Stimulated activated memory B cell treated with anti-CD40 and anti-IgM and Interleukin-4, amounts not matched to agents 10 μg/mL and 1 μg/mL and 100 μg/mL, for 72 hours (primary cell): ENCODE results near the gene FRY.

Experiments used
- ATAC-seq: fragments of 150-1000 bp; cut with Tn5 transposase; 2 replicates; pipeline ENCODE4 v1.10.0; 2021
- H3K27ac Mint-ChIP-seq: one replicate; pipeline ENCODE4 v1.8.0; 2022; ENCODE audit warnings: mild to moderate bottlenecking, mixed read lengths
- H3K27me3 Mint-ChIP-seq: one replicate; pipeline ENCODE4 v1.8.0; 2022; ENCODE audit warnings: mixed read lengths
- H3K36me3 Mint-ChIP-seq: one replicate; pipeline ENCODE4 v1.8.0; 2022; ENCODE audit warnings: mixed read lengths
- H3K4me1 Mint-ChIP-seq: one replicate; pipeline ENCODE4 v1.8.0; 2022; ENCODE audit warnings: mixed read lengths
- H3K4me3 Mint-ChIP-seq: one replicate; pipeline ENCODE4 v1.8.0; 2022; ENCODE audit warnings: mild to moderate bottlenecking, moderate library complexity, mixed read lengths
- H3K9me3 Mint-ChIP-seq: one replicate; pipeline ENCODE4 v1.8.0; 2022; ENCODE audit warnings: mixed read lengths

Gene FRY

DNA sequence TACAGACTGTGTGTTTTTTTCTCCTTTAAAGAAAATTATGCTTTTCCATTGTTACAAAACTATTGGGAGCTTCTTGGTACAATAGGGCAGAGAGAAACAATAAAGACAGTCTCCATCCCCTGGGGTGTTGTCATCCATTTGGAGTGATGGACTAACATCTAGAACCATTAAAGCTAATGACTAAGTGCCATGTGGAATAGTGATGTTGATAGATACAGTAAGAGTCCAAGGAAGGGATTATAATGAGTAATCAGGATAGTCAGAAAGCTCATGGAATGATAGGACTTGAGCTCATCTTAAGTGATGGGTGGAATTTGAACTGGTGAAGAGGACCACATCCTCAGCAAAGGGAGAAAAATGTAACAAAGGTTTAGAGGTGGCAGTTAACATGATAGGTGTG lies 24.1 kb upstream of the FRY start:
- Mint-ChIP-seq H3K4me3 (no peak overlapping the region), H3K27ac (no peak overlapping the region)

DNA sequence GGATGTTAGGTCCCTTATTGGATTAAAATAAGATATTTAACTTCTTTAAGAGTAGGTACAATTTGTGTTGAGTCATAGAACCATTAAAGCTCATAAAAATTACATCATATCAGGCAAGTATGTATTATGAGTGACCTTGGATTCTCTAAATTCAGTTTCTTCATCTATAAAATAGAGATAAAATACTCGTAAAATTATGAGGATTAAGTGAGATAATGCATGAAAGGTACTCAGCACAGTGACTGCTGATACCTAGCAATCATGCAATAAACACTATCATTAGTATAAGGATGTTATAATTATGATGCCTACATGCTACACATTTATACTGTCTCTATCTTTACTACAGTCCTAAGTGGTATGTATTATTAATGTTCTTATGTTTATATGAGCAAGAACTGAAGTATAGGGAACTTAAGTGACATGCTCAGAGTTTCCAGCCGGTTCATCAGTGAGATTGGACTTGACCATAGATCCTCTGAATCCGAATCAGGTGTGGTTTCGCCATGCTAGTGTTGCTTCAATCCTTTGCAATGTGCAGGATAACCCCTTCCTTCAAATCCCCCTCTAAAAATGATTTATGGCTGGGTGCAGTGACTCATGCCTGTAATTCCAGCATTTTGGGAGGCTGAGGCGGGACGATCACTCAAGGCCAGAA lies 22.9 kb upstream of the FRY start:
- Mint-ChIP-seq H3K27me3 (no peaks in the 10 kb centered on the region), H3K27ac (no peak overlapping the region), H3K4me3 (no peak overlapping the region), H3K9me3 (no peaks in the 10 kb centered on the region), H3K36me3 (no peaks in the 10 kb centered on the region), H3K4me1 (no peaks in the 10 kb centered on the region)
- ATAC-seq, result no peak

More for the DNA sequence above, 24.1 kb upstream of the FRY start:
- H3K27me3 Mint-ChIP-seq, result no peaks in the 10 kb centered on the region
- no peaks in the 10 kb centered on the region for H3K36me3 Mint-ChIP-seq
- ATAC-seq, result no peak
- H3K4me1 Mint-ChIP-seq, result no peaks in the 10 kb centered on the region
- no peaks in the 10 kb centered on the region for H3K9me3 Mint-ChIP-seq

- H3K9me3 Mint-ChIP-seq, result no peaks in the 10 kb centered on the region
- H3K4me3 Mint-ChIP-seq, result no peak overlapping the region
- H3K4me1 Mint-ChIP-seq, result no peaks in the 10 kb centered on the region
- no peaks in the 10 kb centered on the region for H3K27me3 Mint-ChIP-seq
- ATAC-seq, result no peak
- no peaks in the 10 kb centered on the region for H3K36me3 Mint-ChIP-seq
- H3K27ac Mint-ChIP-seq, result no peak overlapping the region
Observed at GRCh38 chr13:32009362-32009761, 22.2 kb upstream of the FRY start.

- no peak for ATAC-seq
- Mint-ChIP-seq H3K9me3 (no peaks in the 10 kb centered on the region), H3K27ac (no peak overlapping the region), H3K4me3 (no peak overlapping the region), H3K36me3 (no peaks in the 10 kb centered on the region), H3K27me3 (no peaks in the 10 kb centered on the region), H3K4me1 (no peaks in the 10 kb centered on the region)
Observed at GRCh38 chr13:32010136-32010535, 21.4 kb upstream of the FRY start.

GRCh38 chr13:32011971-32012370 lies 19.6 kb upstream of the FRY start:
- no peaks in the 10 kb centered on the region for H3K9me3 Mint-ChIP-seq
- H3K27me3 Mint-ChIP-seq, result no peaks in the 10 kb centered on the region
- H3K27ac Mint-ChIP-seq, result no peak overlapping the region
- H3K4me3 Mint-ChIP-seq, result no peak overlapping the region
- H3K4me1 Mint-ChIP-seq, result no peaks in the 10 kb centered on the region
- no peaks in the 10 kb centered on the region for H3K36me3 Mint-ChIP-seq
- no peak for ATAC-seq

DNA sequence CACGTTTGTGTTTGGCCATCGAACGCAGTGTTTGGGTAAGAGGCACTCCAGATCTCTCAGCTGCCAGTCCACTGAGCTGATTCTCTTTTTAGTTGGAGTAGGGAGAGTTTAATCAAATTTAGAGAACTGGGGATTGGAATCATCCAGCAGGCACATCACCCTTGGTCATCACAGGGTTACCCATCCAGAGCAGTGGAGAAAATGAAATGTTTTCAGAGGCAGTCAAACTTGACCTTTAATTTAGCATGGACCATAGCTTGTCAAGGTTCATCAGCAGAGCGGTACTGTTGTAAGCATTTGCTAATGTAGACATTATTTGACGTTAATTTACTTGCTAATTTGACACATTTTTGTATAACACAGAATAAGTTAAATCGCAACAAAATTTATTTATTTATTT lies 18.4 kb upstream of the FRY start:
- Mint-ChIP-seq H3K27me3 (no peaks in the 10 kb centered on the region), H3K4me3 (no peak overlapping the region), H3K9me3 (no peaks in the 10 kb centered on the region), H3K4me1 (no peaks in the 10 kb centered on the region), H3K27ac (no peak overlapping the region), H3K36me3 (no peaks in the 10 kb centered on the region)
- ATAC-seq, result no peak

DNA sequence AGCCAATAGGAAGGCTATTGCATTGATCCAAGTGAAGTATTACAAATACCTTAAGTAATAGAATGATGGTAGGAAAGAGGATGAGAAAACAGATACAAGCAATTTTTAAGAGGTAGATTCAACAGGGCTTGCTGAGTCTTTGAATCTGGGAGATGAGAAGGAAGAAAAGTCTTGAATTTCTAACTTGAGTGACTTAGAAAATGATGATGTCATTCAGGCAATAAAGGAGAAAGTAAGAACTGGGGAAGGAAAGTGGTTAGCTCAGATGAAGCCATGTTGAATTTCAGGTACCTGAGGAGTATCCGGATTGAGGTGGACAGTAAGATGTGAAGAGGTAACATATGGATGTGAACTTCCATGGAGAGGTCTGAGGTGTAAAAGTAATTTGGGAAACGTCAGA lies 15.5 kb upstream of the FRY start:
- Mint-ChIP-seq H3K4me3 (no peak overlapping the region), H3K27me3 (no peaks in the 10 kb centered on the region)
- no peak for ATAC-seq

DNA sequence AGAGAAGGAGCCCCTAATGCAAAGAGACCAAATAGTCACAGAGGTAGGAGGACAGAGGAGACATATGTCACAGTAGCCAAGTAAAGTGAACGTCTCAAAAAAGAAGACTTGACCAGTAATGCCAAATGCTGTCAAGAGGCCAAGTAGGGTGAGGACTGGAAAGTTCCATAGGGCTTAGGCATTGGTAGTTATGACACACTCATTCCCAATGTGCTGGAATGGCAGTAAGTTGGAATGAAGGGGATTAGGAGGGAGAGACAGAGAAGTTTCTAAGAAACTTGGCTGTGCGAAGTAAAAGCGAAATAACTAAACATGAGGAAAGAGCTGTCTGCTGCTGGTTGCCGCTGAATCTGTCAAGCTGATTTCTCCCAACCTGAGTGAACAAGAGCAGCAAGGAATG lies 14.9 kb upstream of the FRY start:
- no peaks in the 10 kb centered on the region for H3K9me3 Mint-ChIP-seq
- H3K36me3 Mint-ChIP-seq, result no peaks in the 10 kb centered on the region
- no peaks in the 10 kb centered on the region for H3K4me1 Mint-ChIP-seq
- ATAC-seq, result no peak
- H3K4me3 Mint-ChIP-seq, result no peak overlapping the region
- no peaks in the 10 kb centered on the region for H3K27me3 Mint-ChIP-seq
- H3K27ac Mint-ChIP-seq, result no peak overlapping the region

More for the DNA sequence above, 15.5 kb upstream of the FRY start:
- no peak overlapping the region for H3K27ac Mint-ChIP-seq
- H3K4me1 Mint-ChIP-seq, result no peaks in the 10 kb centered on the region
- H3K36me3 Mint-ChIP-seq, result no peaks in the 10 kb centered on the region
- H3K9me3 Mint-ChIP-seq, result no peaks in the 10 kb centered on the region

DNA sequence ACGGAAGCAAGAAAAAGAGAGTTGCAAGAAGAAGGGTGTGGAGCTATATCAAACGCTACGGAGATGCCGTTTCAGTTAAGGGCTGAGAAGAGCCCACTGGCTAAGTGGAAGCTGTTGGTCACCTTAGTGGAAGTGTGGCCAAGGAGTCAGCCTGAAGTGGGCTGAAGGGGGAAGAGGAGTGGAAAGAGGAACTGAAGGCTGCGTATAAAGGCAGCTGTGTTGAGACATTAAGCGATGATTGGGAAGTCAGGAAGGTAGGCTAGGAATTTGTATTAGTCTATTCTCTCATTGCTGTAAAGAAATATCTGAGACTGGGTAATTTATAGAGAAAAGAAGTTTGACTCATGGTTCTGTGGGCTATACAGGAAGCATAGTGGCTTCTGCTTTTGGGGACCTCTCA lies 14.1 kb upstream of the FRY start:
- Mint-ChIP-seq H3K36me3 (no peaks in the 10 kb centered on the region), H3K4me3 (no peak overlapping the region)

GRCh38 chr13:32019612-32020233 lies 11.9 kb upstream of the FRY start:
- ATAC-seq, result peak; percentile 77

More for the DNA sequence above, 14.1 kb upstream of the FRY start:
- no peak for ATAC-seq
- Mint-ChIP-seq H3K4me1 (no peaks in the 10 kb centered on the region), H3K9me3 (no peaks in the 10 kb centered on the region), H3K27ac (no peak overlapping the region), H3K27me3 (no peaks in the 10 kb centered on the region)

GRCh38 chr13:32021785-32022184 lies 9.8 kb upstream of the FRY start:
- H3K36me3 Mint-ChIP-seq, result no peaks in the 10 kb centered on the region
- H3K4me3 Mint-ChIP-seq, result no peak overlapping the region
- H3K27ac Mint-ChIP-seq, result no peak overlapping the region
- no peaks in the 10 kb centered on the region for H3K4me1 Mint-ChIP-seq
- no peaks in the 10 kb centered on the region for H3K27me3 Mint-ChIP-seq
- no peaks in the 10 kb centered on the region for H3K9me3 Mint-ChIP-seq
- no peak for ATAC-seq

More at GRCh38 chr13:32019612-32020233, 11.9 kb upstream of the FRY start:
- Mint-ChIP-seq H3K36me3 (no peaks in the 10 kb centered on the region), H3K27ac (no peak overlapping the region), H3K27me3 (no peaks in the 10 kb centered on the region), H3K4me1 (no peaks in the 10 kb centered on the region), H3K9me3 (no peaks in the 10 kb centered on the region), H3K4me3 (no peak overlapping the region)

GRCh38 chr13:32022311-32022710 lies 9.3 kb upstream of the FRY start:
- H3K27ac Mint-ChIP-seq, result no peak overlapping the region
- H3K27me3 Mint-ChIP-seq, result no peaks in the 10 kb centered on the region
- H3K4me3 Mint-ChIP-seq, result no peak overlapping the region
- ATAC-seq, result no peak
- H3K36me3 Mint-ChIP-seq, result no peaks in the 10 kb centered on the region
- H3K9me3 Mint-ChIP-seq, result no peaks in the 10 kb centered on the region
- no peaks in the 10 kb centered on the region for H3K4me1 Mint-ChIP-seq

DNA sequence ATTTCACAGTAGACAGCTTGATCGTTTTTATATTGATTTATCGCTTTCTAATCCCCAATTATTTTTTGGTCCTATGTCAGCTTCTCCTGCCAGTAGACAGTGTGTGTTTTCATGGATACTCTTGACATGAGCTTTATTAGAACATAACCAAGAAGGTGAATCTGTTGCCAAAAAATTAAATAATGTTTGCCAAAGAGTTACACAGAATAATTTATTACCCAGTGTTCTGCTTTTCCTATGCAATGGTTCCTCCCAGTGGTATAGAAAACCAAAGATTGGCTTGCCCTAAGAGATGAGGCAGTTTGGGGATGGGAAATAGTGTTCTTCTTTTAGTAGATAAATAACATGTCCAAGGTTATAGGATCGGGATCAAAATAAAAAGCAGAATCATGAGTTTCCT lies 8.5 kb upstream of the FRY start:
- H3K36me3 Mint-ChIP-seq, result no peaks in the 10 kb centered on the region
- no peak overlapping the region for H3K27ac Mint-ChIP-seq
- ATAC-seq, result no peak
- no peaks in the 10 kb centered on the region for H3K9me3 Mint-ChIP-seq
- no peaks in the 10 kb centered on the region for H3K4me1 Mint-ChIP-seq
- H3K27me3 Mint-ChIP-seq, result no peaks in the 10 kb centered on the region
- H3K4me3 Mint-ChIP-seq, result no peak overlapping the region

DNA sequence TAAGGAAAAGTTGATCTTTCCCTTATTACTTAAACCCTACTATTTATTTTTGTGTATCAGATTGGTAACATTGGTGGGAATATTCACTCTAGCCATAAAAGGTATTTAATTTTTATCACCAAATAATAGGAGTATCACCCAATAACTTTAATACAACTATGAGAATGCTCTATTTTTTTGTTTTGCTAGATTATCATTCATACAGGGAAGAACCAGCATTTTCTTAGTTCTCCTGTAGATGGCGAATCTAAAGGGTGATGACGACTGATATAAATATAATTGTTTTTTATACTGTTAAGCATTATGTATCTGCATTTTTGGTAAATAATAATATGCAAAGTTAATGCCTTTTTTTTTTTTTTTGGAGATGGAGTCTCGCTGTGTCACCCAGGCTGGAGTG lies 7.9 kb upstream of the FRY start:
- no peaks in the 10 kb centered on the region for H3K36me3 Mint-ChIP-seq
- no peaks in the 10 kb centered on the region for H3K4me1 Mint-ChIP-seq
- no peak overlapping the region for H3K27ac Mint-ChIP-seq
- H3K9me3 Mint-ChIP-seq, result no peaks in the 10 kb centered on the region
- H3K4me3 Mint-ChIP-seq, result no peak overlapping the region
- H3K27me3 Mint-ChIP-seq, result no peaks in the 10 kb centered on the region
- ATAC-seq, result no peak

- Mint-ChIP-seq H3K4me1 (no peaks in the 10 kb centered on the region), H3K27me3 (no peaks in the 10 kb centered on the region), H3K9me3 (no peaks in the 10 kb centered on the region), H3K36me3 (no peaks in the 10 kb centered on the region), H3K27ac (no peak overlapping the region), H3K4me3 (no peak overlapping the region)
- ATAC-seq, result no peak
Observed at GRCh38 chr13:32024750-32025149, 6.8 kb upstream of the FRY start.

DNA sequence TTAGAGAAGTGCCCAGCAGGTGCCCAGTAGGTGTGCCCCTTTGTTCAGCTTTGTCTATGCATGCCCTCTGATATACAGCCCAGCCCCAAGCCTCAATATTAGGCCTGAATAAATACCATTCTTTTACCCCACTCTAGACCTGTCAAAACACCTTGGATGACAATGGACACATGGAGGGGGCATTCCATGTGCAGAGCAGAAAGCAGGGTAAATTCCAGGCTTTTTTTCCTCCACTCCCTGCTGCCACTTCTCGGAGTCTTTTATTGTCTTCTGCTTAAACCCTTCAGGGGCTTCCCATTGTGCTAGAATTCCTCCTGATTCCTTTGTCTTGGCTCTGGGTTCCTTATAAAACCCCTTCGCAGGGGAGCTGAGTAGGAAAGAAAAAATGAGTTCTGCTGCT lies 5.8 kb upstream of the FRY start:
- Mint-ChIP-seq H3K36me3 (no peaks in the 10 kb centered on the region), H3K4me3 (no peak overlapping the region), H3K4me1 (peaks cover 3% of the 10 kb centered on the region), H3K27ac (no peak overlapping the region), H3K27me3 (no peaks in the 10 kb centered on the region), H3K9me3 (no peaks in the 10 kb centered on the region)
- no peak for ATAC-seq
